GM18517 (cell line): ENCODE measurements around the gene SPR.

ENCODE experiments used
- ATAC-seq: cut with Tn5 transposase; IDR thresholded peaks from one replicate; pipeline ENCODE4 v1.9.1; 2021; ENCODE audit warnings: mild to moderate bottlenecking, moderate library complexity; ENCODE audit not compliant: unreplicated experiment

The SPR gene

DNA sequence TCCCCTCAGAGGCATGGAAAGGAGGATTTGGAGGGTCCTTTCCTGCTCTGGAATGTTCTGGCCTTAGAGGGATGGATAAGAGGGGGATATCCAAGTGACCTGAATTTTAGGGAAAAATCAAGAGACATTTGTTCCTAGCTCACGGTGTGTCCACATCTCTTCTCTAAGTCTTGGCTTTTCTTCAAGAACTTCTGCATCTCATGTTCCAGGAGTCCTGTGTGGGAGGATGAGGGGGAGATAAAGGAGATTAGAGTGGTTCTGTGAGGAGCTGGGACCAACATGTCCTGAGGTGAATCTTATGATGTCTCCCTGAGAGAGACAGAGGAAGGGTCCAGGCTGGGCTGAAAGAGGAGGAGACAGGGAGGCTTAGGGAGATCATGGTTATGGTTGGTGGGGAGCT lies 41.8 kb downstream of the SPR start:
- ATAC-seq: no peak

DNA sequence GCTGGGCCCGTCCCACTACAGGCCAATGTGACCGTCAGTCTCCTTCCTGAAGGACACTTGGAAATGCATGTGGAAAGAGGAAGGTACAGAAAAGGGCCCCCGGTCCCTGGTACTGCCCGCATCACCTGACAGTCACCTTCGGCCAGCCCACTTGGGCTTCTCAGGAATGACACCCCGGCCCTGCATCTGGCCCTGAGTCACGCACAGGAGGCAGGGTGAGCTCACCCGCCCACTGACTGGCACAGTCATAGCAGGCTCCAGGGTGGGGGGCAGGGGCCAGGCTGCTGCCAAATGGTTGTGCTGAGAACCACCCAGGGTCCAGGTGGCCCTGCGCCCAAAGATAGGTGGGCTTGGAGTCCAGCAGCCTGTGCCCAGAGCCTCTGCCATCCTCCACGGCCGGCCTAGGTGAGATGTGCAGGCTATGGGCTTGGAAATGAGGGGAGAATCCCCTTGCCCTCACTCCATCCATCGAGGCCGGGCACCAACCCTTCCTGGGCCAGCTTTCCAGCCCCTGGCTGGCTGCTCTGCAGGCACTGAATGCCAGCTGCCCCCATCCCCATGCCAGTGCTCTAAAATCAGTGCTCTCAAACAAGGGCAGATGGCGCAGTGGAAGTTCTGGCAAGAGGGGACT lies 44.2 kb downstream of the SPR start:
- ATAC-seq: no peak

DNA sequence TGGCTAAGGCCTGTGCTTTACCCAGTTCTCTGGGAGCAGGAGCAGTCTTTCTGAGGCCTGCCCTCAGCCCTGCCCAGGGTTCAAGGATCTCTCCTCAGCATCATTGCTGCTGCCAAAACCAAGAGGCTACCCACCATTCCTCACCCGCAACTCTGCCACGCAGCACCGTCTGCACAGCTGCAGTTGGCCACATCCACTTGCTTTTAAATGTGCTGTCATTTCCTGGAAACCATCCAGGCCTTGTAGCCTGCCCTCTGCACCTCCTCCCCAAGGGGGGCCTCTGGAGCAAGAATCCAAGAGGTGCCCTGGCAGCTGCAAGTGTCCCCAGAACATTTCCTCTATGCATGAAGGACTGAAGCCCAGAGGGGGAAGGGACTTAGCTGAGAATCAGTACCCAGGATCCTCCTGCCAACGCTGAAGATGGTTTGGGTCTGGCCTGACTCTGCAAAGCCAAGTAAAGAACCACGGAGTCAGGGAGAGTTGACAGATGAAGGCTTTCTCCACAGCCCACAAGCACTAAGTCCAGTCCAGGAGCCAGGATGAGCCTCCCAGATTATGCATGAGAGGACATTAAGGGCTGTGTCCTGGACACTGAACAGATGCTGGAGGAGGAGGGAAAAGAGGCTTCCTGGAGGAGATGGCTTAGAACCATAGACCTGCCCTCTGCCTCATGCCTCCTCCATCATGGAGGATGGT lies 45.0 kb downstream of the SPR start:
- ATAC-seq: no peak

DNA sequence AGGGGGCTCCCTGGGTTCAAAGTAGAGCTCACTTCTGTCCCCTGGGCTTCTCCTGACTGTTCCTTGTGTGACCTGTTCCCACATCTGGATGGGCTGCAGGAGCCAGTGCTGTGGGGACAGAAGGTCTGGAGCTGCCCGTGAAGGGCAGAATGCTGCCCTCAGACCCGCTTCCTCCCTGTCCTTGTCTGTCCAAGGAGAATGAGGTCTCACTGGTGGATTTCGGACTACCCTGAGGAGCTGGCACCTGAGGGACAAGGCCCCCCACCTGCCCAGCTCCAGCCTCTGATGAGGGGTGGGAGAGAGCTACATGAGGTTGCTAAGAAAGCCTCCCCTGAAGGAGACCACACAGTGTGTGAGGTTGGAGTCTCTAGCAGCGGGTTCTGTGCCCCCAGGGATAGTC lies 45.6 kb downstream of the SPR start:
- ATAC-seq: no peak

GRCh38 chr2:72933207-72933606 lies 46.0 kb downstream of the SPR start:
- no peak for ATAC-seq

GRCh38 chr2:72933646-72934151 lies 46.5 kb downstream of the SPR start:
- no peak for ATAC-seq

GRCh38 chr2:72934683-72935610 lies 47.7 kb downstream of the SPR start:
- ATAC-seq: no peak

DNA sequence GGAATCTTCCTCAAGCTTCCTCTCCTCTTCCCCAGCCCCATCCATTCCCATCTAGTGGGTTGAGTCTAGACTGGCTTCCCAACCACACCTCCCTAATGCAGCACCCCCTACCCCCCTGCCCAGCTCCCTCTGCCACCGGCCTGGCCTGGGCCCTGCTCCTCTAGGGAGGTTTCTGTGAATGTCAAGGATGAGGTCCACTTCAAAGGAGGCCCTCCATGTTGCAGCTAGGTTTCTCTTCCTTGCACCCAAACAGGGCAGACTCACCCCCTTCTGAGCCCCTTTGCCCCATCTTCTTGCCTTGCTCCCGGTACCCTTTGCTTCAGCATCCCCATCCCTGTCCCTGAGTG lies 48.4 kb downstream of the SPR start:
- ATAC-seq: no peak

DNA sequence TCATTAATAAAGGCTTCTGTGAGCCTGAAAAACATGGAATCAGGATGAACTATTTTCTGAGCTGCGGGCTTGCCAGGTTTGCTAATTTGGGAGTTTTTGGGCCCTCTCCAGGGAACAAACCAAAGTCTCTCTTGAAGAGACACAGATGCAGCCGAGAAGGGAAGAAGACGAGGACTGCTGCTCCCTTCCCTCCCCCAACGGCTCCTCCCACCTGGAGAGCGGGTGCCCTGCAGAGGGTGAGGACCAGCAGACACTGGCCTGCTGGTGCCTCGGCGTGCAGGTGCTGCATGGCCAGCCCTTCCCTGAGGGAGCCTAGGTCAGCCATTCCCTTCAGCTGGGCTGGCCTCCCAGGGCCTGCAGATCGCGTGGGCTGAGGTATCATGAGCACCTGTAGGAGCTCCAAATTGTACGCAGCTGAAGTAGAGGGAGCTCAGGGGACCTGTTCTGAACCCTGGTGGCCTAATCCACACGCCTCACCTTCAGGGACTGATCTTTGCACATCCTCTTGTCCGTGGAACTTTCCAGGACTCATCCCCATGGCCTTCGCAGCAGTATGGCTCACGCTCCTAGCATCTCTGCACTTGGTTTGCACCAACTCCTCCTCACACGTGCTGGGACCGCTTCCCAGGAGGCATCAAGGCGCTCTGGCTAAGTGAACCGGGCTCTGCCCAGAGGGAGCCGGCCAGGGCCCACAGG lies 49.6 kb downstream of the SPR start:
- ATAC-seq: no peak

GRCh38 chr2:72937356-72937669 lies 50.1 kb downstream of the SPR start:
- no peak for ATAC-seq

DNA sequence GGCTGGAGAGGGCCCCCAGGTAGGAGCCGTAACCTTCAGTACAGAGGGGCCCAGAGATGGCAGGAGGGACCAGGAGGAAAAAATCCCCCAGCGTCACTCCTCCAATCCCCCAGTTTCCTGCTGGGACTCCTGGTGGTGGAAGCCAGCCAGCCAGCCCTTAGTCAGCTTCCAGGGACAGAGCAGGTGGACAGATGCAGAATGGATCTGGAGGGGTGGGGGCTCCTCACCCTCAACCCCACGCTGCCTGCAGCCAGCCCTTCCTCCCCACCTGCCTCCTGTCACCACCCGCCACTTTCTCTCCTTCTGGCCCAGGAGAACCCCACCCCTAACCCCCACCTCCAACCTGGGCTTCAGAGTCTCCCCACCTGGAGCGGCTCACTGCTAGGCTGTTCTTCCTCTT lies 51.2 kb downstream of the SPR start:
- ATAC-seq: no peak

DNA sequence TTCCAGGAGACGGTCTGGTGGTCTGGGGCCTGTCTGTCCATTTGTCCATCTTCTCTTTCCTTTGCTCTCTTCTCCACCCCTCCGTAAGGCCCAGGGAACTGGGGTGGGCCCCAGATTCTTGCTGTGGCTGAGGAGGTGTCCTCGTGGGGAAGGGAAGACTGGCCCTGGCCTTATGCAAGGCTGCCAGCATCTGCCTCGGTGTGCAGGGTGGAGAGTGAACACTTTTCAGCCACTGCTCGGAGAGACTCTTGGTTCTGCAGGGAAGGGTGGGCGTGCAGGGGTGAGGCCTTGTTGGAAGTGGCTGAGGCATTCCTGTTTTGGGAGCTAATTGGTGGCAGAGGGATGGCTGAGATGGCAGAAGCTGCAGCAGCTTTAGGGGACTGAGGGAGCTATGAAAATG lies 53.2 kb downstream of the SPR start:
- ATAC-seq: no peak

- no peak for ATAC-seq
These were observed 53.6 kb downstream of the SPR start for GRCh38 chr2:72940786-72941185.
